ENCODE measurements around the gene KRTAP5-11. TPM values are rescaled to one million over a fixed set of nuclear protein-coding genes. Genes with fewer than 3 reads are reported as not detected.

Gene KRTAP5-11
- total RNA-seq, 4 donors from 2014 or later: not detected

DNA sequence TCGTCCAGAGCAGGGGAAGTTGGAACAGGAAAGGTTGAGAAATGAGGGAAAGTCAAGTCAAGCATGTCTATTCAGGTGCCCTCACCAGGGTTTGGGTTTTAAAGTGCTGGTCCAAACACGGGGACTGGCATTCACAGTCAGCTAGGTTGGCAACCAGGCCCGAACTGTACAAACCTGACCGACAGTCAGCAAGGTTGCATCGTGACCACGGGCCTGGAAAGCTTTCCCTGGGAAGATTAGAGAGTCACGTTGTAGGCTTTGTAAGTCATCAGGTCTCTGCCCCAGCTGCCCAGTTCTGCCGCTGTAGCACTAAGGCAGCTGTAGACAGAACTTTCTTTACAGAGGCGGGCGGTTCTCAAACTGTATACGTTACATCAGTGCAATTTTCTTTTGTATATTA, 9.9 kb downstream of the KRTAP5-11 start:
- TF ChIP-seq, protein P1, sequence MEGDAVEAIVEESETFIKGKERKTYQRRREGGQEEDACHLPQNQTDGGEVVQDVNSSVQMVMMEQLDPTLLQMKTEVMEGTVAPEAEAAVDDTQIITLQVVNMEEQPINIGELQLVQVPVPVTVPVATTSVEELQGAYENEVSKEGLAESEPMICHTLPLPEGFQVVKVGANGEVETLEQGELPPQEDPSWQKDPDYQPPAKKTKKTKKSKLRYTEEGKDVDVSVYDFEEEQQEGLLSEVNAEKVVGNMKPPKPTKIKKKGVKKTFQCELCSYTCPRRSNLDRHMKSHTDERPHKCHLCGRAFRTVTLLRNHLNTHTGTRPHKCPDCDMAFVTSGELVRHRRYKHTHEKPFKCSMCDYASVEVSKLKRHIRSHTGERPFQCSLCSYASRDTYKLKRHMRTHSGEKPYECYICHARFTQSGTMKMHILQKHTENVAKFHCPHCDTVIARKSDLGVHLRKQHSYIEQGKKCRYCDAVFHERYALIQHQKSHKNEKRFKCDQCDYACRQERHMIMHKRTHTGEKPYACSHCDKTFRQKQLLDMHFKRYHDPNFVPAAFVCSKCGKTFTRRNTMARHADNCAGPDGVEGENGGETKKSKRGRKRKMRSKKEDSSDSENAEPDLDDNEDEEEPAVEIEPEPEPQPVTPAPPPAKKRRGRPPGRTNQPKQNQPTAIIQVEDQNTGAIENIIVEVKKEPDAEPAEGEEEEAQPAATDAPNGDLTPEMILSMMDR (IDR thresholded peaks at IDR 0.05; ENCODE audit: low read depth): no peak

DNA sequence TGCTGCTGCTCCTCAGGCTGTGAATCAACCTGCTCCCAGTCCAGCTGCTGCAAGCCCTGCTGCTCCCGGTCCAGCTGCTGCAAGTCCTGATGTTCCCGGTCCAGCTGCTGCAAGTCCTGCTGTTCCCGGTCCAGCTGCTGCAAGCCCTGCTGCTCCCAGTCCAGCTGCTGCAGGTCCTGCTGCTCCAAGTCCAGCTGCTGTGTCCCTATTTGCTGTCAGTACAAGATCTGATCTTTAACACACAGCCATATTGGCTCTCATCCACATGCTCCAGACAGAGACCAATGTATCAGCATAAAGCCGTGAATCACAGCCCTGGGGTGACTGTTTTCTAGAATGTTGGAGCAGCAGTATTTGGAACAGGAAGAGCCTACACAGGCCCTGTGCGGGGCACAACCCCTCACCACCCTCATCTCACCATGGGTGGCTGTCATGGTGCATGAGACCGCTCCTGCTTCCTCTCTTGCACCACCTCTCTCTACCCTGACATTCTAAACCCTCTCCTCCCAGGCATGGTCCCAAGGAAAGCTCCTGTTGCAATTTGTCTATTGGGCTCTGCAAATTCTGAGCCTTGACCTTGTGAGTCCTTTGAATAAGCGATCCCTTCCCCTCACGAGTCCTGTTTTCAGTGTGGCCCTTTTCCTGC, 13.8 kb downstream of the KRTAP5-11 start:
- TF ChIP-seq, protein P1 (IDR thresholded peaks at IDR 0.05; ENCODE audit: low read depth): no peak

DNA sequence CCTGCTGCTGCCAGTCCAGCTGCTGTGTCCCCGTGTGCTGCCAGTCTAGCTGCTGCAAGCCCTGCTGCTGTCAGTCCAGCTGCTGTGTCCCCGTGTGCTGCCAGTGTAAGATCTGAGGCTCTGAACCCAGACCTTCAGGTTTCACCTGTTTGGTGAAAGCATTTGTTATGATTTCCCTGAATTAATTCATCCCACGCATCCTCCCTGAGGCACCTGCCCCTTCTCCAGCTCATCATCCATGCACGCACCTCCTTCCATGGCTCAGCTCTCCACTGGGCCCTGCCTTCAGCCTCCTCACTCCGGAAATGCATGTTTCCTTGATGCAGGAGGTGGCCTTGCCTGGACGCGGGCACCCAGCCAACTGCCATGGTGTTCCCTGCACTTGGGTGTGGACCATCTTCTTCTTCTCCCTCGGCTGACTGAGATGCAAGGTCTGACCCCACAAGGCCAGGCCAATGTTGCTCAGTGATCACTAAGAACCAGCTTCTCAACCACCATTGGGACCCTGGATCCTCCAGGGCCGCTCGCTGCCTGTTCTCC, 16.5 kb downstream of the KRTAP5-11 start:
- TF ChIP-seq, protein P1 (IDR thresholded peaks at IDR 0.05; ENCODE audit: low read depth): no peak

DNA sequence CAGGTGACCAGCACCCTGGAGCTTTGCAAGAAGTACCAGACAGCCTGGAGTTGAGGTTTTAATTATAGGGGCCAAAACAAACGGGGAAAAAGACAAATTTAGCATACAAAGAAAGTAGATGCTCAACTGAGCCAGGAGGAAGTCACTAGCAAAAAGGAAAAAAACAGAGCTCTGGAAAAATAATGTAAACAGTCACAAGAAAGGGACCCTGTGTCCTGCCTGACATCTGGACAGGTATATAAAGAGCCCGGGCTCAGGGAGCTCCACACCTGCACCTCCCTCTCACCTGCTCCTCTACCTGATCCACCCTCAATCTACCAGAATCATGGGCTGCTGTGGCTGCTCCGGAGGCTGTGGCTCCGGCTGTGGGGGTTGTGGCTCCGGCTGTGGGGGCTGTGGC, 17.4 kb downstream of the KRTAP5-11 start, which contains the start of gene KRTAP5-10:
KRTAP5-10 (plus strand) TSS at position 301 of the 400 bp plus-strand sequence; CDS start at position 326, 25 bp downstream.
- TF ChIP-seq, protein P1 (IDR thresholded peaks at IDR 0.05; ENCODE audit: low read depth): no peak

DNA sequence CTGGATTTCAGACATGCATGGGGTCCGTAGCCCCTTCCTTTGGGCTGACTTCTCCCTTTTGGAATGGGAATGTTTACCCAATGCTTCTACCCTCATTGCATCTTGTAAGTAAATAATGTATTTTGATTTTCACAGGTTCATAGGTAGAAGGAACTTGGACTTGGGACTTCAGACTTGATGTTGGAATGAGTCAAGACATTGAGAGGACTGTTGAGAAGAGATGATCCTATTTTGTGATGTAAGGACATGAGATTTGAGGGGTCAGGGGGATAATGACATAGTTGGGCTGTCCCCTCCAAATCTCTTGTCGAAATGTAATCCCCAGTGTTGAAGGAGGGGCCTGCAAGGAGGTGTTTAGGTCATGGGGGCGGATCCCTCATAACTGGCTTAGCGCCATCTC, 18.2 kb downstream of the KRTAP5-11 start:
- TF ChIP-seq, protein P1 (IDR thresholded peaks at IDR 0.05; ENCODE audit: low read depth): no peak

DNA sequence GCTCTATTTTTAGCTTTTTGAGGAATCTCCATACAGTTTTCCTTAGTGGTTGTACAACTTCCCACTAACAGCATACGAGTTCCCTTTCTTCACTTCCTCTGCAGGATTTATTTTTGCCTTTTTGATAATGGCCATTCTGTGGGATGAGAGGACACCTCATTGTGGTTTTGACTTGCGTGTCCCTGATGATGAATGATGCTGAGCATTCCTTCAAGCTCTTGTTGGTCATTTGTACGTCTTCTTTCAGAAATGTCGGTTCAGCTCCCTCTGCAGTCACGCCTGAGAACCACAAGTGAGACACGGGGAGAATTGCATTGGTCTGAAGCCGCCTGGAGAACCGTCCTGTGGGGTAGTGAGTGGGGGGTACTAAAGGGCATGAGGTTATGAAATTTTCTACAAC, 19.3 kb downstream of the KRTAP5-11 start:
- TF ChIP-seq, protein P1 (IDR thresholded peaks at IDR 0.05; ENCODE audit: low read depth): no peak

DNA sequence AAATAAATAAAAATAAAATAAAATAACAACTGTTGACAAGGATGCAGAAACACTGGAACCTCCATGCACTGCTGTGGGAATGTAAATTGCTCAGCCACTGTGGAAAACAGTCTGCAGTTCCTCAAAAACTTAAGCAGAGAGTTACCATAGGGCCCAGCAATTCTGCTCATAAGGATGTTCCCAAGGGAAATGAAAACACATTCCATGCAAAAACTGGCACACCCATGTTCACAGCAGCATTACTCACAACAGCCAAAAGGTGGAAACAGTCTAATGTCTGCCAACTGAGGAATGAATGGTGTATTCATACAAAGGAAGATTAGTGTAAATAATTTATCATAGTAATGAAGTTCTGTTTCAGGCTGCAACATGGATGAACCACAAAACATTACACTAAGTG, 20.6 kb downstream of the KRTAP5-11 start:
- TF ChIP-seq, protein P1 (IDR thresholded peaks at IDR 0.05; ENCODE audit: low read depth): no peak

All from subcutaneous adipose tissue (tissue), 4 donors.